Measurements from ENCODE around the gene FRS3. TPM values are rescaled to one million over a fixed set of nuclear protein-coding genes. Genes with fewer than 3 reads are reported as not detected.

The FRS3 gene
- total RNA-seq, 1 experiment from 2014 or later = 4.3 TPM

- TF ChIP-seq, protein P1, sequence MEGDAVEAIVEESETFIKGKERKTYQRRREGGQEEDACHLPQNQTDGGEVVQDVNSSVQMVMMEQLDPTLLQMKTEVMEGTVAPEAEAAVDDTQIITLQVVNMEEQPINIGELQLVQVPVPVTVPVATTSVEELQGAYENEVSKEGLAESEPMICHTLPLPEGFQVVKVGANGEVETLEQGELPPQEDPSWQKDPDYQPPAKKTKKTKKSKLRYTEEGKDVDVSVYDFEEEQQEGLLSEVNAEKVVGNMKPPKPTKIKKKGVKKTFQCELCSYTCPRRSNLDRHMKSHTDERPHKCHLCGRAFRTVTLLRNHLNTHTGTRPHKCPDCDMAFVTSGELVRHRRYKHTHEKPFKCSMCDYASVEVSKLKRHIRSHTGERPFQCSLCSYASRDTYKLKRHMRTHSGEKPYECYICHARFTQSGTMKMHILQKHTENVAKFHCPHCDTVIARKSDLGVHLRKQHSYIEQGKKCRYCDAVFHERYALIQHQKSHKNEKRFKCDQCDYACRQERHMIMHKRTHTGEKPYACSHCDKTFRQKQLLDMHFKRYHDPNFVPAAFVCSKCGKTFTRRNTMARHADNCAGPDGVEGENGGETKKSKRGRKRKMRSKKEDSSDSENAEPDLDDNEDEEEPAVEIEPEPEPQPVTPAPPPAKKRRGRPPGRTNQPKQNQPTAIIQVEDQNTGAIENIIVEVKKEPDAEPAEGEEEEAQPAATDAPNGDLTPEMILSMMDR (conservative IDR thresholded peaks at IDR 0.05; ENCODE audit: low read depth, low read length) = no peak
- TF ChIP-seq EZH2phosphoT487 (IDR thresholded peaks at IDR 0.05; ENCODE audit: borderline replicate concordance, low read length) = no peak
- CTCF ChIA-PET = interaction anchor here (0.7 kb wide), 1 partner anchor 53 kb away, joined by 3 read pairs; the partner anchor contains the start of gene TOMM6
- H3K36me3 ChIP-seq (ENCODE audit: low read depth, low read length) = no peaks in the 10 kb centered on the region
- H3K4me3 ChIP-seq (ENCODE audit: low read length) = peak overlapping the region; percentile 71
- POLR2A ChIA-PET (ENCODE audit: unreplicated experiment) = interaction anchor here (0.6 kb wide), 1 partner anchor 190 kb away, joined by 7 read pairs; no protein-coding TSS in a partner anchor
- no peak overlapping the region for H3K27ac ChIP-seq (ENCODE audit: low read length)
- H3K79me2 ChIP-seq (ENCODE audit: low read length) = no peaks in the 10 kb centered on the region
- H3K27me3 ChIP-seq (ENCODE audit: low read length) = no peaks in the 10 kb centered on the region
- H3F3A ChIP-seq (ENCODE audit: low read length, unreplicated experiment) = no peaks in the 10 kb centered on the region
- ATAC-seq (peak; percentile 33), DNase-seq (peak; percentile 45)
- BruUV-seq (replicated peaks) = no TSS peak
- H2AFZ ChIP-seq (ENCODE audit: low read length) = peak overlapping the region; percentile 85
- no peaks in the 10 kb centered on the region for H3K9me2 ChIP-seq (replicated peaks; ENCODE audit: low read length)
- no peaks in the 10 kb centered on the region for H3K9me3 ChIP-seq (ENCODE audit: low read length)
- H3K4me1 ChIP-seq (ENCODE audit: insufficient read depth, low read length) = peaks cover 11% of the 10 kb centered on the region; the same call in 1 of the 2 replicates
- no peak overlapping the region for H3K9ac ChIP-seq (ENCODE audit: low read length)
- intact Hi-C loops (cut with micrococcal nuclease) = loop anchor here (1.0 to 2.0 kb wide), 2 partner anchors 41 to 52 kb away; partner anchors contain the start of gene TOMM6
- no peaks in the 10 kb centered on the region for H4K20me1 ChIP-seq (ENCODE audit: low read length)
- peak overlapping the region; percentile 76 for H3K4me2 ChIP-seq (ENCODE audit: low read length)
Measured at GRCh38 chr6:41734666-41735426, 44.9 kb downstream of the FRS3 start.

DNA sequence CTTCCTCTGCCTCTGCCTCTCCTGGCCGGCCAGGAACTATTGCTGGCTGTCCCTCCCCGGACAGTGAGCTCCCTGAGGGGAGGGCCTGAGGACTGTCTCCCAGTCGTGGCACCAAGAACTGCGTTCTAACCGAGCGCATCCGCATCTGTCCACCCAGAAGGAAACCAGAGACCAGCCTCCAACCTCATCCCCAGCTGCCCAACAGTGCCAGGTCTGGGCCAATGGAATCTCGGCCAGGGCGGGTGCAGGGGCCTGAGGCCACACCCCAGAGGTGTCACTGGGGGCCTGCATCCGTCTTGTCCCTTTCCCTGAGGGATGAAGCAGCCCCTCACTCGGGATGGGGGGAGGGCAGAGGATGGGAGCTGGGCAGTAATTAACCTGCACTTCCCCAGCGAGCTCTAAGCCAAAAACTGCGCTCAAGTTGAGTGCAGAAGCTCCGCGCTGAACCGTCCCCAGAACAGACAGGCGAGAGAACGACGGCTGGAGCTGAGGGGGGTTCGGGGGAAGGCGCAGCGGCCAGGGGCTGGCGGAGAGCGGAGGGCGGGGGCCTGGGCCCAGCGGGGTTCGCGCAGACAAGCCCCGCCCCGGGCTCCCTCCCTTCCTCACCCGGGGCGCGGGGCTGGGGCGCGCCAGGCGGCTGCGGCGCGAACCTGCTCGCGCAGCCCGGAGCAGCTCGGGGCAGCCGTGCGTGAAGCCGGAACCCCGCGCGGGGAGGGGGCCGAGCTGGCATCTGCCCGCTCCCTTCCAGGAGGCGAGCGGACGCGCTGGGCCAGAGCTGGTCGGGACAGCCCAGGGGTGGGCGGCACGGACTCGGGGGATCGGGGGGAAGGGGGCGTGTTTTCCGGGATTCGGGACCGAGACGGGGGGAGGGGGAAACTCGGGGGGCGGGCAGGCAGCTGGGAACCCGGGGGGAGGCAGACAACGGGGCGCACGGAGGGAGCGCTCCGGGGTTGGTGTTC, 45.7 kb downstream of the FRS3 start:
- H3K27ac ChIP-seq (ENCODE audit: low read length) = no peak overlapping the region
- no peaks in the 10 kb centered on the region for H3F3A ChIP-seq (ENCODE audit: low read length, unreplicated experiment)
- H3K4me1 ChIP-seq (ENCODE audit: insufficient read depth, low read length) = peaks cover 11% of the 10 kb centered on the region; the same call in 1 of the 2 replicates
- peak; percentile 68 for ATAC-seq
- peak overlapping the region; percentile 85 for H2AFZ ChIP-seq (ENCODE audit: low read length)
- intact Hi-C loops (cut with micrococcal nuclease) = loop anchor here (2.0 kb wide), 1 partner anchor 53 kb away; the partner anchor contains the start of gene TOMM6
- H3K4me2 ChIP-seq (ENCODE audit: low read length) = peak overlapping the region; percentile 76
- TF ChIP-seq EZH2 (IDR thresholded peaks at IDR 0.05; ENCODE audit: low read length, unreplicated experiment) (no peak), EZH2phosphoT487 (IDR thresholded peaks at IDR 0.05; ENCODE audit: borderline replicate concordance, low read length) (no peak)
- TF ChIP-seq, protein P1 (conservative IDR thresholded peaks at IDR 0.05; ENCODE audit: low read depth, low read length) = no peak
- no peaks in the 10 kb centered on the region for H3K79me2 ChIP-seq (ENCODE audit: low read length)
- CTCF ChIA-PET = interaction anchor here (0.7 to 1.2 kb wide), 2 partner anchors 53 to 54 kb away, joined by 3 to 4 read pairs; partner anchors contain the start of gene TOMM6
- H3K9ac ChIP-seq (ENCODE audit: low read length) = no peak overlapping the region
- H3K9me3 ChIP-seq (ENCODE audit: low read length) = no peaks in the 10 kb centered on the region
- POLR2A ChIA-PET (ENCODE audit: unreplicated experiment) = interaction anchor here (0.6 kb wide), 2 partner anchors 39 to 190 kb away, joined by 5 to 7 read pairs; no protein-coding TSS in a partner anchor
- no peaks in the 10 kb centered on the region for H3K27me3 ChIP-seq (ENCODE audit: low read length)
- H3K9me2 ChIP-seq (replicated peaks; ENCODE audit: low read length) = no peaks in the 10 kb centered on the region
- H3K4me3 ChIP-seq (ENCODE audit: low read length) = peak overlapping the region; percentile 71
- BruUV-seq (replicated peaks) = no TSS peak
- DNase-seq = peak; percentile 54
- no peaks in the 10 kb centered on the region for H3K36me3 ChIP-seq (ENCODE audit: low read depth, low read length)
- no peaks in the 10 kb centered on the region for H4K20me1 ChIP-seq (ENCODE audit: low read length)

Measured in PC-3 (cell line).